Measurements from ENCODE around the gene HELZ. TPM values are rescaled to one million over a fixed set of nuclear protein-coding genes. Genes with fewer than 3 reads are reported as not detected.
A peak's percentile ranks its signal among the peaks of the same experiment; 100 is the strongest.

HELZ gene
- total and polyA plus RNA-seq, 4 donors, result 3.8 to 69.2 (median 25.7) TPM

DNA sequence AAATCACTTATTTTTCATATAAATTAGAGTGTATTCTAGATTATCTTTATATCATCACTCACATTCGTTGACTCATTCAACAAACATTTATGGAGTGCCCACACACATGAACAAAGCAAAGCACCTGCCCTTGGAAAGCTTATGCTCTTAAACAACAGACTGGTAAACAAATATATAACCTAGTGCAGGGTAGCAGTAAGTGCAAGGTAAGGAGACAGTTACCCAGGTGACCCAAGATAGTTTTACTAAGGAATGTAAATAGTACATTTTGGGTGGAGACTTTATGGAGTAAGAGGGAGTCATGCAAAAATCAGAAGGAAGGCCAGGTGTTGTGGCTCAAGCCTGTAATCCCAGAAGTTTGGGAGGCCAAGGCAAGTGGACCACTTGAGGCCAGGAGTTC lies 40.4 kb upstream of the HELZ start:
- Histone ChIP-seq H3K9me3 (ENCODE audit: control insufficient read depth in 4 of 4, low read length in 3 of 4) (no peaks in the 10 kb centered on the region), H3K27me3 (ENCODE audit: control insufficient read depth in 4 of 4, insufficient read depth in 4 of 4, low read length in 3 of 4) (no peaks in the 10 kb centered on the region), H3K4me3 (ENCODE audit: low read depth in 1 of 3, low read length in 3 of 3) (no peak overlapping the region), H3K4me1 (ENCODE audit: control insufficient read depth in 4 of 4, insufficient read depth in 4 of 4, low read length in 3 of 4) (peaks cover 3 to 21% (median 15%) of the 10 kb centered on the region in 4 donors), H3K27ac (ENCODE audit: low read depth in 1 of 2, low read length in 2 of 2) (no peak overlapping the region), H3K36me3 (ENCODE audit: control insufficient read depth in 4 of 4, insufficient read depth in 3 of 4, low read depth in 1 of 4, low read length in 3 of 4) (no peaks in the 10 kb centered on the region), H3K9ac (ENCODE audit: low read depth in 1 of 2, low read length in 2 of 2) (no peak overlapping the region)
- 90% methylated on average over 1 of the region's 1 CpG for WGBS
- TF ChIP-seq HNF4A (conservative IDR thresholded peaks at IDR 0.05), result no peak
- TF ChIP-seq, protein P1, sequence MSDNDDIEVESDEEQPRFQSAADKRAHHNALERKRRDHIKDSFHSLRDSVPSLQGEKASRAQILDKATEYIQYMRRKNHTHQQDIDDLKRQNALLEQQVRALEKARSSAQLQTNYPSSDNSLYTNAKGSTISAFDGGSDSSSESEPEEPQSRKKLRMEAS (IDR thresholded peaks at IDR 0.05), result no peak
- no peak for TF ChIP-seq GABPA (IDR thresholded peaks at IDR 0.05 in 1 of 2, conservative IDR thresholded peaks at IDR 0.05 in 1 of 2)
- TF ChIP-seq HNF4G (IDR thresholded peaks at IDR 0.05), result no peak
- TF ChIP-seq EGR1 (IDR thresholded peaks at IDR 0.05; ENCODE audit: low read depth in 2 of 2), result no peak
- DNase-seq (ENCODE audit: low spot score), result no peak

DNA sequence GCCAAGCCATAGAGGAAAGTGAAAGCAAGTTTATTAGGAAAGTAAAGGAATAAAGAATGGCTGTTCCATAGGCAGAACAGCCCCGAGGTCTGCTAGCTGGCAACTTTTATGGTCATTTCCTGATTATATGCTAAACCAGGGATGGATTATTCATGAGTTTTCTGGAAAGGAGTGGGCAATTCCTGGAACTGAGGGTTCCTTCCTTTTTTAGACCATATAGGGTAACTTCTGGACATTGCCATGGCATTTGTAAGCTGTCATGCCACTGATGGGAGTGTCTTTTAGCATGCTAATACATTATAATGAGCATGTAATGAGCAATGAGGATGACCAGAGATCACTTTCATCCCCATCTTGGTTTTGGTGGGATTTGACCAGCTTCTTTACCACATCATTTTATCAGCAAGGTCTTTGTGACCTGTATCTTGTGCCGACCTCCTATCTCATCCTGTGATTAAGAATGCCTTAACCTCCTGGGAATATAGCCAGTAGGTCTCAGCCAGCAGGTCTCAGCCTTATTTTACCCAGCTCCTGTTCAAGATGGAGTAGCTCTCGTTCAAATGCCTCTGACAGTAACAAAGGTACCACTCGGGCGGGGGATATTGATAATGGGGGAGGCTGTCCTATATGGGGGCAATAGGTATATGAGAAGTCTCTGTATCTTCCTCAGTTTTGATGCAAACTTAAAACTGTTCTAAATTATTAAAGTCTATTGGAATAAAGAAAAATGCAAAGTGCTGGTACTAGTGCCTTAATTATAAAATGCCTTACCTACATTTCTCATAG lies 38.9 kb upstream of the HELZ start:
- TF ChIP-seq, protein P2, sequence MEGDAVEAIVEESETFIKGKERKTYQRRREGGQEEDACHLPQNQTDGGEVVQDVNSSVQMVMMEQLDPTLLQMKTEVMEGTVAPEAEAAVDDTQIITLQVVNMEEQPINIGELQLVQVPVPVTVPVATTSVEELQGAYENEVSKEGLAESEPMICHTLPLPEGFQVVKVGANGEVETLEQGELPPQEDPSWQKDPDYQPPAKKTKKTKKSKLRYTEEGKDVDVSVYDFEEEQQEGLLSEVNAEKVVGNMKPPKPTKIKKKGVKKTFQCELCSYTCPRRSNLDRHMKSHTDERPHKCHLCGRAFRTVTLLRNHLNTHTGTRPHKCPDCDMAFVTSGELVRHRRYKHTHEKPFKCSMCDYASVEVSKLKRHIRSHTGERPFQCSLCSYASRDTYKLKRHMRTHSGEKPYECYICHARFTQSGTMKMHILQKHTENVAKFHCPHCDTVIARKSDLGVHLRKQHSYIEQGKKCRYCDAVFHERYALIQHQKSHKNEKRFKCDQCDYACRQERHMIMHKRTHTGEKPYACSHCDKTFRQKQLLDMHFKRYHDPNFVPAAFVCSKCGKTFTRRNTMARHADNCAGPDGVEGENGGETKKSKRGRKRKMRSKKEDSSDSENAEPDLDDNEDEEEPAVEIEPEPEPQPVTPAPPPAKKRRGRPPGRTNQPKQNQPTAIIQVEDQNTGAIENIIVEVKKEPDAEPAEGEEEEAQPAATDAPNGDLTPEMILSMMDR (IDR thresholded peaks at IDR 0.05; ENCODE audit: low read depth, low read length, missing input control), result no peak
- TF ChIP-seq RXRA (IDR thresholded peaks at IDR 0.05), result no peak
- no peaks in the 10 kb centered on the region for H3K9me3 ChIP-seq (ENCODE audit: control insufficient read depth in 4 of 4, low read length in 3 of 4)
- H3K36me3 ChIP-seq (ENCODE audit: control insufficient read depth in 4 of 4, insufficient read depth in 3 of 4, low read depth in 1 of 4, low read length in 3 of 4), result no peaks in the 10 kb centered on the region
- peaks cover 3 to 17% (median 12%) of the 10 kb centered on the region in 4 donors for H3K4me1 ChIP-seq (ENCODE audit: control insufficient read depth in 4 of 4, insufficient read depth in 4 of 4, low read length in 3 of 4)
- no peak overlapping the region for H3K4me3 ChIP-seq (ENCODE audit: low read depth in 1 of 3, low read length in 3 of 3)
- no peak overlapping the region for H3K9ac ChIP-seq (ENCODE audit: low read depth in 1 of 2, low read length in 2 of 2)
- 87% methylated on average over 5 of the region's 5 CpGs for WGBS
- H3K27me3 ChIP-seq (ENCODE audit: control insufficient read depth in 4 of 4, insufficient read depth in 4 of 4, low read length in 3 of 4), result no peaks in the 10 kb centered on the region
- no peak overlapping the region for H3K27ac ChIP-seq (ENCODE audit: low read depth in 1 of 2, low read length in 2 of 2)
- no peak for DNase-seq (ENCODE audit: low spot score)

DNA sequence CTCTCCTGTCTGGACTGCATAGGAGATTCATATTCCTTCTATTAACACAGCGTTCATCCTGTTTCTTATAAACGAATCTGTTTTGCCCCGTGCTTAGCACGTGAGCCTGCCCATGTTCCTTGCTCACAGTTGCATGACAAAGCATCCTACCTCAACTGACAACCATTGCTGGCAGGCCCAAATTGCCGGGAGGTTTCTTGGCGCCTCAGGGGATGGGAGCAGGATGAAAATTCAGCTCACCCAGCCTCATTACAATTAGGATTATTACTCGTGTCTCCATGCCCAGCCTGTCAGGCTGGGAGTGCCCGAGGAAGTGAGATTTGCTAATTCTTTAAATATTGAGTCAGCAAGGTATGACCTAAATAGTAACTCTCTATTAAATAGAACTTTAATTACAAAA lies 36.7 kb upstream of the HELZ start:
- no peak for DNase-seq (ENCODE audit: low spot score)
- no peak overlapping the region for H3K27ac ChIP-seq (ENCODE audit: low read depth in 1 of 2, low read length in 2 of 2)
- H3K4me3 ChIP-seq (ENCODE audit: low read depth in 1 of 3, low read length in 3 of 3), result no peak overlapping the region

DNA sequence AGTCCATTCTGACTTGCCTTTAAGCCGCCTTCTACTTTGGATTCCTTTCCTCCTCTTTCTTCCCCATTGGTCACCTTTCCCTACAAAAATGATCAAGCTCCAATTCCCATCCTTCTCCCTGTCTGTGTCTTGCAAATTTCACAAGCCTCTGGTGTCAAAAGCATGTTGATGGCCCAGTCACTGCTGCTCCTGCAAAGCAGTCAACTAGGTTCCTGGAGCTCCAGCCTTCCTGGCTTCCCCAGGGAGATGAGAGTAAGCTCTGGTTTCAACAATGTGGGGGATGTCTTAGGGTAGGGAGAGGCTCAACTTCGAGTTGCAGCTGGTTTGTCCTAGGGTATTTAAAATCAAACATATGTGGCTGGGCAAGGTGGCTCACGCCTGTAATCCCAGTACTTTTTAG lies 36.1 kb upstream of the HELZ start:
- Histone ChIP-seq H3K27me3 (ENCODE audit: control insufficient read depth in 4 of 4, insufficient read depth in 4 of 4, low read length in 3 of 4) (no peaks in the 10 kb centered on the region), H3K9me3 (ENCODE audit: control insufficient read depth in 4 of 4, low read length in 3 of 4) (no peaks in the 10 kb centered on the region), H3K4me3 (ENCODE audit: low read depth in 1 of 3, low read length in 3 of 3) (no peak overlapping the region), H3K9ac (ENCODE audit: low read depth in 1 of 2, low read length in 2 of 2) (no peak overlapping the region), H3K36me3 (ENCODE audit: control insufficient read depth in 4 of 4, insufficient read depth in 3 of 4, low read depth in 1 of 4, low read length in 3 of 4) (no peaks in the 10 kb centered on the region), H3K27ac (ENCODE audit: low read depth in 1 of 2, low read length in 2 of 2) (peak overlapping the region; percentile 78 to 82), H3K4me1 (ENCODE audit: control insufficient read depth in 4 of 4, insufficient read depth in 4 of 4, low read length in 3 of 4) (peaks cover 3 to 17% (median 12%) of the 10 kb centered on the region in 4 donors)
- WGBS, result 80% methylated on average over 3 of the region's 3 CpGs
- DNase-seq (ENCODE audit: low spot score), result no peak
- TF ChIP-seq NR2F2 (IDR thresholded peaks at IDR 0.05) (no peak), FOXA1 (IDR thresholded peaks at IDR 0.05) (no peak), HNF4G (IDR thresholded peaks at IDR 0.05) (no peak), GABPA (IDR thresholded peaks at IDR 0.05 in 1 of 2, conservative IDR thresholded peaks at IDR 0.05 in 1 of 2) (no peak), RAD21 (IDR thresholded peaks at IDR 0.05) (no peak), TAF1 (conservative IDR thresholded peaks at IDR 0.05) (no peak), YY1 (IDR thresholded peaks at IDR 0.05) (no peak)
- TF ChIP-seq, protein P3, sequence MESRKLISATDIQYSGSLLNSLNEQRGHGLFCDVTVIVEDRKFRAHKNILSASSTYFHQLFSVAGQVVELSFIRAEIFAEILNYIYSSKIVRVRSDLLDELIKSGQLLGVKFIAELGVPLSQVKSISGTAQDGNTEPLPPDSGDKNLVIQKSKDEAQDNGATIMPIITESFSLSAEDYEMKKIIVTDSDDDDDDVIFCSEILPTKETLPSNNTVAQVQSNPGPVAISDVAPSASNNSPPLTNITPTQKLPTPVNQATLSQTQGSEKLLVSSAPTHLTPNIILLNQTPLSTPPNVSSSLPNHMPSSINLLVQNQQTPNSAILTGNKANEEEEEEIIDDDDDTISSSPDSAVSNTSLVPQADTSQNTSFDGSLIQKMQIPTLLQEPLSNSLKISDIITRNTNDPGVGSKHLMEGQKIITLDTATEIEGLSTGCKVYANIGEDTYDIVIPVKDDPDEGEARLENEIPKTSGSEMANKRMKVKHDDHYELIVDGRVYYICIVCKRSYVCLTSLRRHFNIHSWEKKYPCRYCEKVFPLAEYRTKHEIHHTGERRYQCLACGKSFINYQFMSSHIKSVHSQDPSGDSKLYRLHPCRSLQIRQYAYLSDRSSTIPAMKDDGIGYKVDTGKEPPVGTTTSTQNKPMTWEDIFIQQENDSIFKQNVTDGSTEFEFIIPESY (IDR thresholded peaks at IDR 0.05), result no peak
- TF ChIP-seq, protein P1 (IDR thresholded peaks at IDR 0.05), result no peak
- TF ChIP-seq, protein P4, sequence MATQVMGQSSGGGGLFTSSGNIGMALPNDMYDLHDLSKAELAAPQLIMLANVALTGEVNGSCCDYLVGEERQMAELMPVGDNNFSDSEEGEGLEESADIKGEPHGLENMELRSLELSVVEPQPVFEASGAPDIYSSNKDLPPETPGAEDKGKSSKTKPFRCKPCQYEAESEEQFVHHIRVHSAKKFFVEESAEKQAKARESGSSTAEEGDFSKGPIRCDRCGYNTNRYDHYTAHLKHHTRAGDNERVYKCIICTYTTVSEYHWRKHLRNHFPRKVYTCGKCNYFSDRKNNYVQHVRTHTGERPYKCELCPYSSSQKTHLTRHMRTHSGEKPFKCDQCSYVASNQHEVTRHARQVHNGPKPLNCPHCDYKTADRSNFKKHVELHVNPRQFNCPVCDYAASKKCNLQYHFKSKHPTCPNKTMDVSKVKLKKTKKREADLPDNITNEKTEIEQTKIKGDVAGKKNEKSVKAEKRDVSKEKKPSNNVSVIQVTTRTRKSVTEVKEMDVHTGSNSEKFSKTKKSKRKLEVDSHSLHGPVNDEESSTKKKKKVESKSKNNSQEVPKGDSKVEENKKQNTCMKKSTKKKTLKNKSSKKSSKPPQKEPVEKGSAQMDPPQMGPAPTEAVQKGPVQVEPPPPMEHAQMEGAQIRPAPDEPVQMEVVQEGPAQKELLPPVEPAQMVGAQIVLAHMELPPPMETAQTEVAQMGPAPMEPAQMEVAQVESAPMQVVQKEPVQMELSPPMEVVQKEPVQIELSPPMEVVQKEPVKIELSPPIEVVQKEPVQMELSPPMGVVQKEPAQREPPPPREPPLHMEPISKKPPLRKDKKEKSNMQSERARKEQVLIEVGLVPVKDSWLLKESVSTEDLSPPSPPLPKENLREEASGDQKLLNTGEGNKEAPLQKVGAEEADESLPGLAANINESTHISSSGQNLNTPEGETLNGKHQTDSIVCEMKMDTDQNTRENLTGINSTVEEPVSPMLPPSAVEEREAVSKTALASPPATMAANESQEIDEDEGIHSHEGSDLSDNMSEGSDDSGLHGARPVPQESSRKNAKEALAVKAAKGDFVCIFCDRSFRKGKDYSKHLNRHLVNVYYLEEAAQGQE (IDR thresholded peaks at IDR 0.05), result no peak

More for the DNA sequence above, 36.7 kb upstream of the HELZ start:
- 71% methylated on average over 8 of the region's 8 CpGs for WGBS
- Histone ChIP-seq H3K9ac (ENCODE audit: low read depth in 1 of 2, low read length in 2 of 2) (no peak overlapping the region), H3K4me1 (ENCODE audit: control insufficient read depth in 4 of 4, insufficient read depth in 4 of 4, low read length in 3 of 4) (peaks cover 3 to 17% (median 12%) of the 10 kb centered on the region in 4 donors), H3K9me3 (ENCODE audit: control insufficient read depth in 4 of 4, low read length in 3 of 4) (no peaks in the 10 kb centered on the region), H3K27me3 (ENCODE audit: control insufficient read depth in 4 of 4, insufficient read depth in 4 of 4, low read length in 3 of 4) (no peaks in the 10 kb centered on the region), H3K36me3 (ENCODE audit: control insufficient read depth in 4 of 4, insufficient read depth in 3 of 4, low read depth in 1 of 4, low read length in 3 of 4) (no peaks in the 10 kb centered on the region)
- no peak for TF ChIP-seq FOXA2 (IDR thresholded peaks at IDR 0.05)
